Keratinocyte (primary cell): ENCODE measurements around the gene DISC1. TPM values are rescaled to one million over a fixed set of nuclear protein-coding genes. Genes with fewer than 3 reads are reported as not detected.

Experiments used
- DNase-seq: peaks from one replicate; pipeline ENCODE4 v3.0.0-alpha.2; 2011; ENCODE audit warnings: low read depth, missing footprints, low spot score
- FAIRE-seq: peaks from 2 replicates; lab custom pipeline; 2011; peaks lifted over from hg19 to GRCh38; lab: Jason Lieb, UNC
- H2AFZ ChIP-seq: 2 replicates; pipeline ENCODE4 v1.6.0; 2012; ENCODE audit warnings: low read length, control low read depth, inconsistent platforms; ENCODE audit not compliant: control insufficient read depth
- H3K27ac ChIP-seq: 2 replicates; pipeline ENCODE4 v1.5.1; 2011; ENCODE audit warnings: low read length; ENCODE audit not compliant: control insufficient read depth, insufficient read depth
- H3K27me3 ChIP-seq: 3 replicates; pipeline ENCODE4 v1.6.0; 2011; ENCODE audit warnings: low read length; ENCODE audit not compliant: control insufficient read depth, insufficient read depth; ENCODE audit errors: extremely low read depth
- H3K36me3 ChIP-seq, 2 experiments: 2 replicates in 1 of 2; 3 replicates in 1 of 2; pipeline ENCODE4 v1.5.1; 2011; ENCODE audit warnings: low read length in 2 of 2, mild to moderate bottlenecking in 1 of 2; ENCODE audit not compliant: control insufficient read depth in 2 of 2, insufficient read depth in 2 of 2; ENCODE audit errors: extremely low read depth in 1 of 2
- H3K4me1 ChIP-seq: 3 replicates; pipeline ENCODE4 v1.5.1; 2011; ENCODE audit warnings: low read length; ENCODE audit not compliant: control insufficient read depth, insufficient read depth; ENCODE audit errors: extremely low read depth
- H3K4me2 ChIP-seq: 3 replicates; pipeline ENCODE4 v1.6.0; 2011; ENCODE audit warnings: low read depth, low read length; ENCODE audit not compliant: control insufficient read depth, insufficient read depth; ENCODE audit errors: extremely low read depth
- H3K4me3 ChIP-seq, 3 experiments: fragments of 200-600 bp in 1 of 3; sonication (generic) in 1 of 3; 2 replicates in 2 of 3; 3 replicates in 1 of 3; pipeline ENCODE4 v1.5.1; 2011 to 2016; ENCODE audit warnings: low read length in 3 of 3, mild to moderate bottlenecking in 3 of 3, control low read depth in 2 of 3, inconsistent platforms in 1 of 3, low read depth in 1 of 3, mixed read lengths in 1 of 3, mixed run types in 1 of 3, moderate library complexity in 1 of 3; ENCODE audit not compliant: control insufficient read depth in 2 of 3, insufficient read depth in 2 of 3; ENCODE audit errors: extremely low read depth in 1 of 3
- H3K79me2 ChIP-seq: 2 replicates; pipeline ENCODE4 v1.6.0; 2012; ENCODE audit warnings: low read length; ENCODE audit not compliant: control insufficient read depth, insufficient read depth
- H3K9ac ChIP-seq: 3 replicates; pipeline ENCODE4 v1.6.0; 2011; ENCODE audit warnings: low read length; ENCODE audit not compliant: control insufficient read depth, insufficient read depth; ENCODE audit errors: extremely low read depth
- H3K9me1 ChIP-seq: 3 replicates; pipeline ENCODE4 v1.6.0; 2011; ENCODE audit warnings: low read length; ENCODE audit not compliant: control insufficient read depth, insufficient read depth; ENCODE audit errors: extremely low read depth
- H3K9me3 ChIP-seq: 2 replicates; pipeline ENCODE4 v1.5.1; 2012; ENCODE audit warnings: low read depth, low read length; ENCODE audit not compliant: control insufficient read depth
- H4K20me1 ChIP-seq: 3 replicates; pipeline ENCODE4 v1.6.0; 2011; ENCODE audit warnings: low read length; ENCODE audit not compliant: control insufficient read depth, insufficient read depth; ENCODE audit errors: extremely low read depth
- EZH2 ChIP-seq: IDR thresholded peaks from one replicate; pipeline ENCODE4 v1.6.1; 2012; ENCODE audit warnings: inconsistent platforms, mild to moderate bottlenecking, low read length, moderate library complexity
- dilution Hi-C: fragments of 300-500 bp; cut with MboI; formaldehyde crosslinking; loops from one replicate; pipeline ENCODE4 v1.7.0; 2020; ENCODE audit warnings: low sequenced_read_pairs; ENCODE audit not compliant: extremely low pct_ligation_motif_present
- polyA plus RNA-seq, 5 experiments: library from polyadenylated mRNA; depleted of rRNA in 3 of 5; stranded (reverse) in 3 of 5; stranded (forward) in 1 of 5; unstranded in 1 of 5; fragments of >200 nt; gene quantifications; 1 replicate in 1 of 5; 2 replicates in 3 of 5; 3 replicates in 1 of 5; pipeline versions ENCODE4 v1.2.1 to v1.2.3, GENCODE V29; 2011 to 2012; ENCODE audit warnings: missing spikeins in 2 of 5, low read depth in 1 of 5, low replicate concordance in 1 of 5
- TF ChIP-seq, protein P1 (sequence below), 3 experiments: IDR thresholded peaks in 1 of 3; conservative IDR thresholded peaks in 1 of 3; optimal IDR thresholded peaks in 1 of 3; 2 replicates in 2 of 3; 3 replicates in 1 of 3; pipeline versions ENCODE3 to v1.5.1; 2011; ENCODE audit warnings: low read length in 3 of 3, mild to moderate bottlenecking in 3 of 3, moderate library complexity in 2 of 3, control low read depth in 1 of 3, inconsistent platforms in 1 of 3; ENCODE audit not compliant: insufficient read depth in 2 of 3; ENCODE audit errors: extremely low read depth in 1 of 3

Gene DISC1
- polyA plus RNA-seq, 1 donor (not counting 4 experiments of a cell fraction or from before 2014, with no cell fraction given), result 0.47 TPM

DNA sequence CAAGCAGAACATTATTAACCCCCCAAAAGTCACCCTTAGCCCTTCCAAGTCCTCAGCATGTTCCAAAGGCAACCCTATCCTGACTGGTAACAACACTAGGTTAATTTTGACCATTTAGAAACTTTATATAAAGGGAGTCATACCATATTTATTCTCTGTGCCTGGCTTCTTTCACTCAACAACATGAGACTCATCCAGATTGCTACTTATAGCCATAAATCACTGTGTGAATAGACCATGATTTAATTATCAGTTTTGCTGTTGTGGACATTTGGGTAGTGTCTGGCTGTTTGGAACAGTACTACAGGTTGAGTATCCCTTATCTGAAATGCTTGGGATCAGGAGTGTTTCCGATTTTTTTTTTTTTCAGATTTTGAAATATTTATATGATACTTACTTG is 252.1 kb downstream of the DISC1 start:
- H3K4me3 ChIP-seq, result no peak overlapping the region

DNA sequence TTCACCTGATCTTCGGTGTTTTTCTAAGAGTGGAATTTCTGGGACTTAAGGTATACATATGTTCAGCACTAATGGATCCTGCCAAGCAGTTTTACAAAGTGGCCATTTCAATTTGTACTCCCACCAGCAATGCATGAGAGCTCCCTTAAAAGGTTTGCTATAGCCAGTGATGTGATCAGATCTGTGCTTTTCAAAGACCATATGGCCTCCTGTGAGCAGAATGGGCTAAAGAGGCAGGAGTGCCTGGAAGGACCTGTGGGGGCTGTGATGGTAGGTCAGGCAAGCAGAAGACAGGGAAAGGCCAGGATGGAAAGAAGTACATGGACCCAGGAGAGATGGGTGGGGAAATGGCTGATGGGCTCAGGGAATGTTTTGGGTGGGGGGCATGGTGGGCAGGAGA is 252.7 kb downstream of the DISC1 start:
- Histone ChIP-seq H3K36me3 (no peaks in the 10 kb centered on the region), H2AFZ (no peak overlapping the region), H3K4me3 (no peak overlapping the region), H3K9ac (no peak overlapping the region), H3K4me2 (no peak overlapping the region), H3K9me3 (peaks cover 4% of the 10 kb centered on the region), H3K9me1 (no peaks in the 10 kb centered on the region), H4K20me1 (no peaks in the 10 kb centered on the region), H3K79me2 (no peaks in the 10 kb centered on the region), H3K27ac (no peak overlapping the region), H3K4me1 (no peaks in the 10 kb centered on the region), H3K27me3 (no peaks in the 10 kb centered on the region)
- dilution Hi-C loops, result no loop called here
- no peak for FAIRE-seq
- no peak for DNase-seq
- TF ChIP-seq, protein P1, sequence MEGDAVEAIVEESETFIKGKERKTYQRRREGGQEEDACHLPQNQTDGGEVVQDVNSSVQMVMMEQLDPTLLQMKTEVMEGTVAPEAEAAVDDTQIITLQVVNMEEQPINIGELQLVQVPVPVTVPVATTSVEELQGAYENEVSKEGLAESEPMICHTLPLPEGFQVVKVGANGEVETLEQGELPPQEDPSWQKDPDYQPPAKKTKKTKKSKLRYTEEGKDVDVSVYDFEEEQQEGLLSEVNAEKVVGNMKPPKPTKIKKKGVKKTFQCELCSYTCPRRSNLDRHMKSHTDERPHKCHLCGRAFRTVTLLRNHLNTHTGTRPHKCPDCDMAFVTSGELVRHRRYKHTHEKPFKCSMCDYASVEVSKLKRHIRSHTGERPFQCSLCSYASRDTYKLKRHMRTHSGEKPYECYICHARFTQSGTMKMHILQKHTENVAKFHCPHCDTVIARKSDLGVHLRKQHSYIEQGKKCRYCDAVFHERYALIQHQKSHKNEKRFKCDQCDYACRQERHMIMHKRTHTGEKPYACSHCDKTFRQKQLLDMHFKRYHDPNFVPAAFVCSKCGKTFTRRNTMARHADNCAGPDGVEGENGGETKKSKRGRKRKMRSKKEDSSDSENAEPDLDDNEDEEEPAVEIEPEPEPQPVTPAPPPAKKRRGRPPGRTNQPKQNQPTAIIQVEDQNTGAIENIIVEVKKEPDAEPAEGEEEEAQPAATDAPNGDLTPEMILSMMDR (optimal IDR thresholded peaks at IDR 0.05 in 1 of 3, IDR thresholded peaks at IDR 0.05 in 1 of 3, conservative IDR thresholded peaks at IDR 0.05 in 1 of 3; ENCODE audit: extremely low read depth in 1 of 3, insufficient read depth in 2 of 3, low read length in 3 of 3), result no peak
- TF ChIP-seq EZH2, result no peak

More for the DNA sequence above, 252.1 kb downstream of the DISC1 start:
- H3K27me3 ChIP-seq, result no peaks in the 10 kb centered on the region
- dilution Hi-C loops, result no loop called here
- H3K9me1 ChIP-seq, result no peaks in the 10 kb centered on the region
- H3K4me2 ChIP-seq, result no peak overlapping the region
- TF ChIP-seq, protein P1 (optimal IDR thresholded peaks at IDR 0.05 in 1 of 3, IDR thresholded peaks at IDR 0.05 in 1 of 3, conservative IDR thresholded peaks at IDR 0.05 in 1 of 3; ENCODE audit: extremely low read depth in 1 of 3, insufficient read depth in 2 of 3, low read length in 3 of 3), result no peak
- TF ChIP-seq EZH2, result no peak
- no peaks in the 10 kb centered on the region for H3K36me3 ChIP-seq
- H3K9me3 ChIP-seq, result peaks cover 4% of the 10 kb centered on the region
- H3K79me2 ChIP-seq, result no peaks in the 10 kb centered on the region
- H3K9ac ChIP-seq, result no peak overlapping the region
- FAIRE-seq (no peak), DNase-seq (no peak)
- H2AFZ ChIP-seq, result no peak overlapping the region
- no peaks in the 10 kb centered on the region for H4K20me1 ChIP-seq
- no peaks in the 10 kb centered on the region for H3K4me1 ChIP-seq
- no peak overlapping the region for H3K27ac ChIP-seq
